HEK293 (cell line): ENCODE measurements around the gene CHMP5.
A peak's percentile ranks its signal among the peaks of the same experiment; 100 is the strongest.

Experiments used
- GFI1B ChIP-seq: fragments of 450-650 bp; formaldehyde crosslinking; IDR thresholded peaks from 2 replicates; pipeline ENCODE4 v1.5.1; 2016; ENCODE audit warnings: missing biosample characterization, missing genetic modification characterization
- HOXA7 ChIP-seq: sonication (generic); formaldehyde crosslinking; IDR thresholded peaks from 2 replicates; pipeline ENCODE4 v1.8.1; 2022; ENCODE audit warnings: missing genetic modification reagents, borderline replicate concordance
- KLF16 ChIP-seq: fragments of 450-650 bp; formaldehyde crosslinking; IDR thresholded peaks from 2 replicates; pipeline ENCODE4 v1.5.1; 2017; ENCODE audit warnings: missing biosample characterization, missing genetic modification characterization
- KLF7 ChIP-seq: fragments of 450-650 bp; formaldehyde crosslinking; IDR thresholded peaks from 2 replicates; pipeline ENCODE4 v1.5.1; 2016; ENCODE audit warnings: missing biosample characterization, missing genetic modification characterization, borderline replicate concordance
- MEIS1 ChIP-seq: sonication (generic); formaldehyde crosslinking; IDR thresholded peaks from 2 replicates; pipeline ENCODE4 v1.8.1; 2022; ENCODE audit warnings: missing genetic modification reagents, mild to moderate bottlenecking, borderline replicate concordance
- MYNN ChIP-seq: fragments of 450-650 bp; formaldehyde crosslinking; IDR thresholded peaks from 2 replicates; pipeline ENCODE4 v1.5.1; 2016; ENCODE audit warnings: missing biosample characterization, missing genetic modification characterization, borderline replicate concordance
- RBAK ChIP-seq: fragments of 450-650 bp; formaldehyde crosslinking; IDR thresholded peaks from 2 replicates; pipeline ENCODE4 v1.5.1; 2016; ENCODE audit warnings: missing biosample characterization, missing genetic modification characterization
- REPIN1 ChIP-seq: fragments of 450-650 bp; formaldehyde crosslinking; IDR thresholded peaks from 2 replicates; pipeline ENCODE4 v1.5.1; 2017; ENCODE audit warnings: missing biosample characterization, missing genetic modification characterization, low read depth
- SP3 ChIP-seq: fragments of 450-650 bp; formaldehyde crosslinking; IDR thresholded peaks from 2 replicates; pipeline ENCODE4 v1.5.1; 2016; ENCODE audit warnings: missing biosample characterization, missing genetic modification characterization
- TRIM28 ChIP-seq: IDR thresholded peaks from 2 replicates; pipeline ENCODE4 v1.6.1; 2011; ENCODE audit warnings: low read length, control low read depth, borderline replicate concordance
- YY1 ChIP-seq: fragments of 450-650 bp; formaldehyde crosslinking; IDR thresholded peaks from 2 replicates; pipeline ENCODE4 v1.5.1; 2018; ENCODE audit warnings: missing biosample characterization, missing genetic modification characterization
- ZBTB17 ChIP-seq: fragments of 450-650 bp; formaldehyde crosslinking; IDR thresholded peaks from 2 replicates; pipeline ENCODE4 v1.5.1; 2016; ENCODE audit warnings: missing biosample characterization, missing genetic modification characterization
- ZFP3 ChIP-seq: fragments of 450-650 bp; formaldehyde crosslinking; IDR thresholded peaks from 2 replicates; pipeline ENCODE4 v1.5.1; 2016; ENCODE audit warnings: low read depth, missing biosample characterization, missing genetic modification characterization
- ZFP37 ChIP-seq: fragments of 450-650 bp; formaldehyde crosslinking; IDR thresholded peaks from 2 replicates; pipeline ENCODE4 v1.5.1; 2016; ENCODE audit warnings: missing biosample characterization, missing genetic modification characterization
- ZNF2 ChIP-seq: fragments of 450-650 bp; formaldehyde crosslinking; IDR thresholded peaks from 2 replicates; pipeline ENCODE4 v1.5.1; 2016; ENCODE audit warnings: missing biosample characterization, missing genetic modification characterization
- ZNF239 ChIP-seq: fragments of 450-650 bp; formaldehyde crosslinking; IDR thresholded peaks from 2 replicates; pipeline ENCODE4 v1.5.1; 2016; ENCODE audit warnings: missing biosample characterization, missing genetic modification characterization
- ZNF350 ChIP-seq: fragments of 450-650 bp; formaldehyde crosslinking; IDR thresholded peaks from 2 replicates; pipeline ENCODE4 v1.5.0; 2017; ENCODE audit warnings: missing biosample characterization, mild to moderate bottlenecking, missing genetic modification characterization
- ZNF416 ChIP-seq: fragments of 450-650 bp; formaldehyde crosslinking; IDR thresholded peaks from 2 replicates; pipeline ENCODE4 v1.5.1; 2016; ENCODE audit warnings: missing biosample characterization, missing genetic modification characterization
- ZNF48 ChIP-seq: fragments of 450-650 bp; formaldehyde crosslinking; IDR thresholded peaks from 2 replicates; pipeline ENCODE4 v1.5.1; 2016; ENCODE audit warnings: missing biosample characterization, missing genetic modification characterization
- ZNF549 ChIP-seq: fragments of 450-650 bp; IDR thresholded peaks from 2 replicates; pipeline ENCODE4 v1.5.1; 2018; ENCODE audit warnings: missing biosample characterization, missing genetic modification characterization, mild to moderate bottlenecking, inconsistent platforms, moderate library complexity
- ZNF558 ChIP-seq: fragments of 450-650 bp; formaldehyde crosslinking; IDR thresholded peaks from 2 replicates; pipeline ENCODE4 v1.5.1; 2016; ENCODE audit warnings: missing biosample characterization, missing genetic modification characterization
- ZNF777 ChIP-seq: fragments of 450-650 bp; formaldehyde crosslinking; IDR thresholded peaks from 2 replicates; pipeline ENCODE4 v1.5.1; 2017; ENCODE audit warnings: missing biosample characterization, missing genetic modification characterization, borderline replicate concordance
- ZNF792 ChIP-seq: fragments of 450-650 bp; formaldehyde crosslinking; IDR thresholded peaks from 2 replicates; pipeline ENCODE4 v1.5.1; 2016; ENCODE audit warnings: missing biosample characterization, missing genetic modification characterization
- ZSCAN16 ChIP-seq: fragments of 450-650 bp; formaldehyde crosslinking; IDR thresholded peaks from 2 replicates; pipeline ENCODE4 v1.5.1; 2016; ENCODE audit warnings: missing biosample characterization, missing genetic modification characterization
- TF ChIP-seq, protein P1 (sequence below): fragments of 450-650 bp; formaldehyde crosslinking; IDR thresholded peaks from 2 replicates; pipeline ENCODE4 v1.5.1; 2016; ENCODE audit warnings: missing biosample characterization, missing genetic modification characterization, borderline replicate concordance
- TF ChIP-seq, protein P2 (sequence below): fragments of 450-650 bp; IDR thresholded peaks from 2 replicates; pipeline ENCODE4 v1.5.1; 2018; ENCODE audit warnings: missing biosample characterization, mild to moderate bottlenecking, missing genetic modification characterization
- TF ChIP-seq, protein P3 (sequence below): fragments of 450-650 bp; formaldehyde crosslinking; IDR thresholded peaks from 2 replicates; pipeline ENCODE4 v1.5.1; 2016; ENCODE audit warnings: missing biosample characterization, missing genetic modification characterization
- TF ChIP-seq, protein P4 (sequence below): fragments of 450-650 bp; formaldehyde crosslinking; IDR thresholded peaks from 2 replicates; pipeline ENCODE4 v1.5.1; 2016; ENCODE audit warnings: missing biosample characterization, missing genetic modification characterization

CHMP5 gene

DNA sequence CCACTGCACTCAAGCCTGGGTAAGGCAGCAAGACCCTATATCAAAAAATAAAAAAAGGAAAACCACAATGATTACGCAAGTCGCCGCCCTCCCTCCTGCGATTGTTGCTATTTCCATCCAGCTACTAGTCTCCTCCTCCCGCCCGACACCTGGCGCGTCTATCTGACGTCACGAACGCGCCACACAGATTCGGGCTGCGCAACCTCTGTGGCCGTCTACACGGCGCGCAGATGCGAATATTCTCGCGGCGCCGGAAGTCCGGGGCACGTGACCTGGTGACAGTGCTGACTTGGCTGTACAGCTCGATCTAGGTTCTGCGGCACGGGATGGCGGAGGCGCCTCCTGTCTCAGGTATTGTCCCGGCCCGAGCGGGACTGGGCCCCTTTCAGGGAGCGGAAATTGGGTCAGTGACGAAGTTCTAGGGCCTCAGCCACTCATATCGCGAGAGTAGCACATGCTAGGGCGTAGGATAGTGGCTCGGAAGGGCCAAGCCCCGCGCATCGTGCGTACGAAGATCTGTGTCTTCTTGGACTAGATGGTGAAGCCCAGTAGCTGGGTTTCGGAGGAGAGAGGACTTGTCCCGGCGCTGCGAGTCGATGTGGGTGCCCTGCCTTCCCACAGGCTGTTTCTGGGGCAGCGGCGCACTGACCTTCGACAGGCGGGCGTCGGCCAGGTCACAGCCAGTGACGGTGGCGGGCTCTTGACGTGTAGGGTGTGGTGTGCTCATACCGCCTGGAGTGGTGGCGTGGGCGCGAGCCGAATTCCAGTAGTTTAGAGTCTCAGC, 25.6 kb downstream of the CHMP5 start, which contains the start of gene NFX1 (continued):
- TF ChIP-seq RBAK (tag by site-specific recombination), result no peak
- TF ChIP-seq ZNF416 (tag by site-specific recombination), result no peak
- TF ChIP-seq ZFP37 (tag by site-specific recombination), result 0 out of 2 replicates have a peak, but pooled peaks have one; percentile 50
- peak; percentile 78 for TF ChIP-seq ZNF2 (tag by site-specific recombination)
- no peak for TF ChIP-seq ZNF239 (tag by site-specific recombination)
- TF ChIP-seq HOXA7 (CRISPR knock-in tag), result no peak
- TF ChIP-seq SP3, result peak; percentile 82
- TF ChIP-seq ZBTB17 (tag by site-specific recombination), result peak; percentile 95
- no peak for TF ChIP-seq ZFP3 (tag by site-specific recombination)
- TF ChIP-seq ZNF558 (tag by site-specific recombination), result peak; percentile 3; the same call in 1 of the 2 replicates
- TF ChIP-seq, protein P1, sequence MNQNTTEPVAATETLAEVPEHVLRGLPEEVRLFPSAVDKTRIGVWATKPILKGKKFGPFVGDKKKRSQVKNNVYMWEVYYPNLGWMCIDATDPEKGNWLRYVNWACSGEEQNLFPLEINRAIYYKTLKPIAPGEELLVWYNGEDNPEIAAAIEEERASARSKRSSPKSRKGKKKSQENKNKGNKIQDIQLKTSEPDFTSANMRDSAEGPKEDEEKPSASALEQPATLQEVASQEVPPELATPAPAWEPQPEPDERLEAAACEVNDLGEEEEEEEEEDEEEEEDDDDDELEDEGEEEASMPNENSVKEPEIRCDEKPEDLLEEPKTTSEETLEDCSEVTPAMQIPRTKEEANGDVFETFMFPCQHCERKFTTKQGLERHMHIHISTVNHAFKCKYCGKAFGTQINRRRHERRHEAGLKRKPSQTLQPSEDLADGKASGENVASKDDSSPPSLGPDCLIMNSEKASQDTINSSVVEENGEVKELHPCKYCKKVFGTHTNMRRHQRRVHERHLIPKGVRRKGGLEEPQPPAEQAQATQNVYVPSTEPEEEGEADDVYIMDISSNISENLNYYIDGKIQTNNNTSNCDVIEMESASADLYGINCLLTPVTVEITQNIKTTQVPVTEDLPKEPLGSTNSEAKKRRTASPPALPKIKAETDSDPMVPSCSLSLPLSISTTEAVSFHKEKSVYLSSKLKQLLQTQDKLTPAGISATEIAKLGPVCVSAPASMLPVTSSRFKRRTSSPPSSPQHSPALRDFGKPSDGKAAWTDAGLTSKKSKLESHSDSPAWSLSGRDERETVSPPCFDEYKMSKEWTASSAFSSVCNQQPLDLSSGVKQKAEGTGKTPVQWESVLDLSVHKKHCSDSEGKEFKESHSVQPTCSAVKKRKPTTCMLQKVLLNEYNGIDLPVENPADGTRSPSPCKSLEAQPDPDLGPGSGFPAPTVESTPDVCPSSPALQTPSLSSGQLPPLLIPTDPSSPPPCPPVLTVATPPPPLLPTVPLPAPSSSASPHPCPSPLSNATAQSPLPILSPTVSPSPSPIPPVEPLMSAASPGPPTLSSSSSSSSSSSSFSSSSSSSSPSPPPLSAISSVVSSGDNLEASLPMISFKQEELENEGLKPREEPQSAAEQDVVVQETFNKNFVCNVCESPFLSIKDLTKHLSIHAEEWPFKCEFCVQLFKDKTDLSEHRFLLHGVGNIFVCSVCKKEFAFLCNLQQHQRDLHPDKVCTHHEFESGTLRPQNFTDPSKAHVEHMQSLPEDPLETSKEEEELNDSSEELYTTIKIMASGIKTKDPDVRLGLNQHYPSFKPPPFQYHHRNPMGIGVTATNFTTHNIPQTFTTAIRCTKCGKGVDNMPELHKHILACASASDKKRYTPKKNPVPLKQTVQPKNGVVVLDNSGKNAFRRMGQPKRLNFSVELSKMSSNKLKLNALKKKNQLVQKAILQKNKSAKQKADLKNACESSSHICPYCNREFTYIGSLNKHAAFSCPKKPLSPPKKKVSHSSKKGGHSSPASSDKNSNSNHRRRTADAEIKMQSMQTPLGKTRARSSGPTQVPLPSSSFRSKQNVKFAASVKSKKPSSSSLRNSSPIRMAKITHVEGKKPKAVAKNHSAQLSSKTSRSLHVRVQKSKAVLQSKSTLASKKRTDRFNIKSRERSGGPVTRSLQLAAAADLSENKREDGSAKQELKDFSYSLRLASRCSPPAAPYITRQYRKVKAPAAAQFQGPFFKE (tag by site-specific recombination), result no peak
- TF ChIP-seq ZNF777 (tag by site-specific recombination), result no peak
- TF ChIP-seq ZSCAN16, result no peak
- TF ChIP-seq YY1 (tag by site-specific recombination), result 0 out of 2 replicates have a peak, but pooled peaks have one; percentile 66
- no peak for TF ChIP-seq ZNF48 (tag by site-specific recombination)
- TF ChIP-seq, protein P2, sequence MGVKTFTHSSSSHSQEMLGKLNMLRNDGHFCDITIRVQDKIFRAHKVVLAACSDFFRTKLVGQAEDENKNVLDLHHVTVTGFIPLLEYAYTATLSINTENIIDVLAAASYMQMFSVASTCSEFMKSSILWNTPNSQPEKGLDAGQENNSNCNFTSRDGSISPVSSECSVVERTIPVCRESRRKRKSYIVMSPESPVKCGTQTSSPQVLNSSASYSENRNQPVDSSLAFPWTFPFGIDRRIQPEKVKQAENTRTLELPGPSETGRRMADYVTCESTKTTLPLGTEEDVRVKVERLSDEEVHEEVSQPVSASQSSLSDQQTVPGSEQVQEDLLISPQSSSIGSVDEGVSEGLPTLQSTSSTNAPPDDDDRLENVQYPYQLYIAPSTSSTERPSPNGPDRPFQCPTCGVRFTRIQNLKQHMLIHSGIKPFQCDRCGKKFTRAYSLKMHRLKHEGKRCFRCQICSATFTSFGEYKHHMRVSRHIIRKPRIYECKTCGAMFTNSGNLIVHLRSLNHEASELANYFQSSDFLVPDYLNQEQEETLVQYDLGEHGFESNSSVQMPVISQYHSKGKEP (tag by site-specific recombination), result no peak
- TF ChIP-seq, protein P3, sequence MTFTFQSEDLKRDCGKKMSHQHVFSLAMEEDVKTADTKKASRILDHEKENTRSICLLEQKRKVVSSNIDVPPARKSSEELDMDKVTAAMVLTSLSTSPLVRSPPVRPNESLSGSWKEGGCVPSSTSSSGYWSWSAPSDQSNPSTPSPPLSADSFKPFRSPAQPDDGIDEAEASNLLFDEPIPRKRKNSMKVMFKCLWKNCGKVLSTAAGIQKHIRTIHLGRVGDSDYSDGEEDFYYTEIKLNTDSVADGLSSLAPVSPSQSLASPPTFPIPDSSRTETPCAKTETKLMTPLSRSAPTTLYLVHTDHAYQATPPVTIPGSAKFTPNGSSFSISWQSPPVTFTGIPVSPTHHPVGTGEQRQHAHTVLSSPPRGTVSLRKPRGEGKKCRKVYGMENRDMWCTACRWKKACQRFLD, result no peak
- TF ChIP-seq TRIM28, result peak; percentile 72; the same call in 1 of the 2 replicates
- no peak for TF ChIP-seq MEIS1 (CRISPR knock-in tag)
- no peak for TF ChIP-seq MYNN (tag by site-specific recombination)
- TF ChIP-seq, protein P4, sequence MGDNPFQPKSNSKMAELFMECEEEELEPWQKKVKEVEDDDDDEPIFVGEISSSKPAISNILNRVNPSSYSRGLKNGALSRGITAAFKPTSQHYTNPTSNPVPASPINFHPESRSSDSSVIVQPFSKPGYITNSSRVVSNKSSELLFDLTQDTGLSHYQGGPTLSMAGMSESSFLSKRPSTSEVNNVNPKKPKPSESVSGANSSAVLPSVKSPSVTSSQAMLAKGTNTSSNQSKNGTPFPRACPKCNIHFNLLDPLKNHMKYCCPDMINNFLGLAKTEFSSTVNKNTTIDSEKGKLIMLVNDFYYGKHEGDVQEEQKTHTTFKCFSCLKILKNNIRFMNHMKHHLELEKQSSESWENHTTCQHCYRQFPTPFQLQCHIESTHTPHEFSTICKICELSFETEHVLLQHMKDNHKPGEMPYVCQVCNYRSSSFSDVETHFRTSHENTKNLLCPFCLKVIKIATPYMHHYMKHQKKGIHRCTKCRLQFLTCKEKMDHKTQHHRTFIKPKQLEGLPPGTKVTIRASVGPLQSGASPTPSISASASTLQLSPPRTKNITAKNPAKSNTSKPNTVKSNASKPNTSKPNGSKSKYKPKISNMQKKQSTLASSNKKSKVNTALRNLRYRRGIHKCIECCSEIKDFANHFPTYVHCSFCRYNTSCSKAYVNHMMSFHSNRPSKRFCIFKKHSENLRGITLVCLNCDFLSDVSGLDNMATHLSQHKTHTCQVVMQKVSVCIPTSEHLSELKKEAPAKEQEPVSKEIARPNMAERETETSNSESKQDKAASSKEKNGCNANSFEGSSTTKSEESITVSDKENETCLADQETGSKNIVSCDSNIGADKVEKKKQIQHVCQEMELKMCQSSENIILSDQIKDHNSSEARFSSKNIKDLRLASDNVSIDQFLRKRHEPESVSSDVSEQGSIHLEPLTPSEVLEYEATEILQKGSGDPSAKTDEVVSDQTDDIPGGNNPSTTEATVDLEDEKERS (tag by site-specific recombination), result no peak
- TF ChIP-seq KLF16, result no peak
- TF ChIP-seq ZNF792 (tag by site-specific recombination), result no peak
- no peak for TF ChIP-seq ZNF549 (tag by site-specific recombination)
- TF ChIP-seq REPIN1 (tag by site-specific recombination), result no peak
- TF ChIP-seq KLF7 (tag by site-specific recombination), result 0 out of 2 replicates have a peak, but pooled peaks have one; percentile 52
- TF ChIP-seq GFI1B, result no peak
- TF ChIP-seq ZNF350 (tag by site-specific recombination), result no peak
